PC-3 (cell line): ENCODE measurements around the gene EHD4. TPM values are rescaled to one million over a fixed set of nuclear protein-coding genes. Genes with fewer than 3 reads are reported as not detected.

ENCODE experiments used
- ATAC-seq: fragments of 200-7000 bp; cut with Tn5 transposase; 2 replicates; pipeline ENCODE4 v1.9.1; 2020; ENCODE audit warnings: mild to moderate bottlenecking, moderate library complexity
- BruUV-seq: library from RNA; stranded (reverse); fragments of 400-500 nt; replicated peaks from 2 replicates; lab custom pipeline; 2021; lab: Mats Ljungman, UMichigan
- CTCF ChIA-PET: fragments of 300-600 bp; sonication (Branson Sonifier 250); formaldehyde crosslinking; loops from one replicate; lab custom pipeline; 2022; ENCODE audit warnings: antibody characterized with exemption; lab: Charles Lee
- POLR2A ChIA-PET: fragments of 300-600 bp; sonication (Branson Sonifier 250); formaldehyde crosslinking; loops from one replicate; lab custom pipeline; 2022; ENCODE audit warnings: antibody characterized with exemption; ENCODE audit not compliant: unreplicated experiment; lab: Charles Lee
- DNase-seq: peaks from one replicate; pipeline ENCODE4 v3.0.0-alpha.2; 2015
- H2AFZ ChIP-seq: fragments of 300-600 bp; sonication (generic); 2 replicates; pipeline ENCODE4 v1.6.0; 2016; ENCODE audit warnings: antibody characterized with exemption, low read length
- H3F3A ChIP-seq: fragments of 300-600 bp; sonication (generic); one replicate; pipeline ENCODE4 v1.6.0; 2017; ENCODE audit warnings: antibody characterized with exemption, low read length, control low read depth, mild to moderate bottlenecking; ENCODE audit not compliant: unreplicated experiment
- H3K27ac ChIP-seq: fragments of 300-600 bp; sonication (generic); 2 replicates; pipeline ENCODE4 v1.5.1; 2016; ENCODE audit warnings: mild to moderate bottlenecking, low read length
- H3K27me3 ChIP-seq: fragments of 300-600 bp; sonication (generic); 2 replicates; pipeline ENCODE4 v1.6.1; 2016; ENCODE audit warnings: low read length, mixed read lengths
- H3K36me3 ChIP-seq: fragments of 300-600 bp; sonication (generic); 2 replicates; pipeline ENCODE4 v1.6.1; 2016; ENCODE audit warnings: low read depth, mixed run types, low read length, mixed read lengths
- H3K4me1 ChIP-seq: fragments of 300-600 bp; sonication (generic); 2 replicates; pipeline ENCODE4 v1.5.1; 2016; ENCODE audit warnings: low read length; ENCODE audit not compliant: insufficient read depth
- H3K4me2 ChIP-seq: fragments of 300-600 bp; sonication (generic); 2 replicates; pipeline ENCODE4 v1.6.0; 2016; ENCODE audit warnings: low read length
- H3K4me3 ChIP-seq: fragments of 300-600 bp; sonication (generic); 2 replicates; pipeline ENCODE4 v1.5.1; 2016; ENCODE audit warnings: mild to moderate bottlenecking, low read length, mixed read lengths
- H3K79me2 ChIP-seq: fragments of 300-600 bp; sonication (generic); 2 replicates; pipeline ENCODE4 v1.6.1; 2017; ENCODE audit warnings: low read length, mixed read lengths
- H3K9ac ChIP-seq: fragments of 300-600 bp; sonication (generic); 2 replicates; pipeline ENCODE4 v1.6.0; 2016; ENCODE audit warnings: mild to moderate bottlenecking, low read length
- H3K9me2 ChIP-seq: fragments of 300-600 bp; sonication (generic); replicated peaks from 2 replicates; pipeline ENCODE4 v1.6.1; 2016; ENCODE audit warnings: mixed run types, low read length, mixed read lengths
- H3K9me3 ChIP-seq: fragments of 300-600 bp; sonication (generic); 2 replicates; pipeline ENCODE4 v1.6.1; 2016; ENCODE audit warnings: low read length, mixed read lengths
- H4K20me1 ChIP-seq: fragments of 300-600 bp; sonication (generic); 2 replicates; pipeline ENCODE4 v1.6.1; 2016; ENCODE audit warnings: low read length, mixed read lengths
- EZH2 ChIP-seq: fragments of 300-600 bp; sonication (generic); IDR thresholded peaks from one replicate; pipeline ENCODE4 v1.6.1; 2017; ENCODE audit warnings: antibody characterized with exemption, mild to moderate bottlenecking, low read length; ENCODE audit not compliant: unreplicated experiment
- EZH2phosphoT487 ChIP-seq: fragments of 300-600 bp; sonication (generic); IDR thresholded peaks from 2 replicates; pipeline ENCODE4 v1.6.1; 2018; ENCODE audit warnings: mild to moderate bottlenecking, antibody characterized with exemption, low read length, borderline replicate concordance
- intact Hi-C: fragments of 100-400 bp; cut with micrococcal nuclease; formaldehyde crosslinking; loops from 2 replicates; pipeline ENCODE4 v1.9.0; 2023
- total RNA-seq: library from RNA; depleted of rRNA; stranded (reverse); fragments of >200 nt; gene quantifications from 2 replicates; pipeline ENCODE4 v1.2.3, GENCODE V29; 2014
- TF ChIP-seq, protein P1 (sequence below): fragments of 300-600 bp; sonication (generic); conservative IDR thresholded peaks from 2 replicates; pipeline ENCODE4 v1.5.1; 2017; ENCODE audit warnings: antibody characterized with exemption, low read depth, mild to moderate bottlenecking, low read length

Gene EHD4
- total RNA-seq, 1 experiment from 2014 or later = 57.8 TPM

DNA sequence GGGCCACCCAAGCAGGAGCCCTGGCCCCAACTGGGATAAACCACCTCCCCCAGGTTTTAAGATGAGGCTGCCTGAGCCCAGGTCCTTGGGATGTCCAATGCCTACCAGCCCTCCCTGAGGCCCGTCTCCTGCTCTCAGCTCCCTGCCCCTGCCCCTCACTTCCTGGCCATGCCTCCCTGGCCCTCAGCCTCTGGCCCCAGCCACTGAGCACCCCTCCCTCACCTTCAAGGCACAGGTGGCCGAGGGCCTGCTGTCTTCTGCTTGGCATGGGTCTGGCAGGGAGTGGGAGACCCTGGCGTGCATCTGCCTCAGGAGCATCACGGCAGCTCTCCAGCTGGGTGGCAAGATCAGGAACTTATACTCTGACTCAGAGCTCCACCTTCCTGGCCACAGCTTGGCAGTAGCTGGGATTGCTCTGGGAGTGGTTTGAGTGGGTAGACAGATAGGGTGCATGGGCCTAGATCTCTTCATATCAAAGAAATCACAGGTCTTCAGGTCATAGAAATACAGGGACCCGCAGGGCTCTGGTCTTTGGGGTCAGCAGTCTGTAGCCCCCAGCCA lies 48.4 kb upstream of the EHD4 start, which contains the start of gene PLA2G4E:
PLA2G4E (minus strand) TSS at position 330 of the 561 bp plus-strand sequence; CDS start at position 318, 12 bp downstream.
- Histone ChIP-seq H3K4me1 (no peaks in the 10 kb centered on the region; the same call in 1 of the 2 replicates), H3K27me3 (no peaks in the 10 kb centered on the region), H3K36me3 (no peaks in the 10 kb centered on the region), H3K9me2 (no peaks in the 10 kb centered on the region), H3K9ac (no peak within 1 kb of the TSS), H3K79me2 (no peaks in the 10 kb centered on the region), H3K4me2 (no peak within 1 kb of the TSS), H2AFZ (no peak within 1 kb of the TSS), H4K20me1 (no peaks in the 10 kb centered on the region), H3K9me3 (no peaks in the 10 kb centered on the region), H3K27ac (no peak within 1 kb of the TSS), H3K4me3 (no peak within 1 kb of the TSS), H3F3A (no peaks in the 10 kb centered on the region)
- no TSS peak for BruUV-seq
- TF ChIP-seq EZH2 (no peak), EZH2phosphoT487 (no peak)
- TF ChIP-seq, protein P1, sequence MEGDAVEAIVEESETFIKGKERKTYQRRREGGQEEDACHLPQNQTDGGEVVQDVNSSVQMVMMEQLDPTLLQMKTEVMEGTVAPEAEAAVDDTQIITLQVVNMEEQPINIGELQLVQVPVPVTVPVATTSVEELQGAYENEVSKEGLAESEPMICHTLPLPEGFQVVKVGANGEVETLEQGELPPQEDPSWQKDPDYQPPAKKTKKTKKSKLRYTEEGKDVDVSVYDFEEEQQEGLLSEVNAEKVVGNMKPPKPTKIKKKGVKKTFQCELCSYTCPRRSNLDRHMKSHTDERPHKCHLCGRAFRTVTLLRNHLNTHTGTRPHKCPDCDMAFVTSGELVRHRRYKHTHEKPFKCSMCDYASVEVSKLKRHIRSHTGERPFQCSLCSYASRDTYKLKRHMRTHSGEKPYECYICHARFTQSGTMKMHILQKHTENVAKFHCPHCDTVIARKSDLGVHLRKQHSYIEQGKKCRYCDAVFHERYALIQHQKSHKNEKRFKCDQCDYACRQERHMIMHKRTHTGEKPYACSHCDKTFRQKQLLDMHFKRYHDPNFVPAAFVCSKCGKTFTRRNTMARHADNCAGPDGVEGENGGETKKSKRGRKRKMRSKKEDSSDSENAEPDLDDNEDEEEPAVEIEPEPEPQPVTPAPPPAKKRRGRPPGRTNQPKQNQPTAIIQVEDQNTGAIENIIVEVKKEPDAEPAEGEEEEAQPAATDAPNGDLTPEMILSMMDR = no peak
- POLR2A ChIA-PET = no interaction called here
- peak; percentile 33 for DNase-seq
- CTCF ChIA-PET = no interaction called here
- peak; percentile 60 for ATAC-seq
- intact Hi-C loops = no loop called here

DNA sequence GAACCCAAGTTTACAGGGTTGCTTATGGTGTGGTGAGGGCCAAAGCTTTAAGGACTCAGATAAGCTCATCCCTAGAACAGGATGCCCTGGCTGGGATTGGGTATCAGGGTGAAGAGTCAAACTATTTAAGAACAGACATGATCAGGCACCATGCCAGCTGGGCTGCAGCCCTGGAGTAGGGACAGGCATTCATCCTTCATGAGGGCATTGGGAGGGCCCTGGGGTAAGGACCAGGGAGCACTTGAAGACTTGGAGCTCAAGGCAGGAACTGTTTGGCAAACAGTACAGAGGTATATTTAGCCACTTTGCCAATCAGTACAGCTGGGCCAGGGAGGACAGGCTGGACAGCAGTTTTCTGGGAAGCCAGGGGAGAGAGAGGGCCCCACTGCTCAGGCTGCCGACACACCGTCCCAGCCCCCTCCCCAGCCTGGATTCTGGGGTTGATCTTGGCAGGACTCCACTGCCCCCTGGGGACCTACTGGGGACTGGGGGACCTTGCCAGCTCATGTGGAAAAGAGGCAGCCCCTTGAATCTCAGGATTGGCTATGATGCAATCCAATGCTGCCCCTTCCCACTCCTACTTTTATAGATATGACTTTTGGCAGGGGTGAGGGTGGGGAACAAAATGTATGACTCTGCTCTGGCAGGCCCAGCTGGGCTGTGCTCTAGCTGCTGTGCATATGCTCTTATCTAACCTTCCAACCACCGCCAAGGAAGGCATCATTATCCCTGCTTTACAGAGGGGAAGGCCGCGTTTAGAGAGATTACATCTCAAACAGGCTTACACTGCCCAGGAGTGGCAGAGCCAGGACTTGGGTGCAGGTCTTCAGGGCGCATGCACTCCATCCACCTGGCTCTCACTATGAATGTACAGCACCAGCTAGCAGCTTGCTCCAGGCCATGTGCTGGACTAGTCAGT lies 46.2 kb upstream of the EHD4 start:
- Histone ChIP-seq H2AFZ (no peak overlapping the region), H3K4me1 (no peaks in the 10 kb centered on the region), H4K20me1 (no peaks in the 10 kb centered on the region), H3F3A (no peaks in the 10 kb centered on the region), H3K9me3 (no peaks in the 10 kb centered on the region), H3K9me2 (no peaks in the 10 kb centered on the region), H3K36me3 (no peaks in the 10 kb centered on the region), H3K27me3 (no peaks in the 10 kb centered on the region), H3K4me3 (no peak overlapping the region), H3K79me2 (no peaks in the 10 kb centered on the region), H3K9ac (no peak overlapping the region), H3K27ac (no peak overlapping the region), H3K4me2 (no peak overlapping the region)
- no peak for DNase-seq
- ChIA-PET CTCF (no interaction called here), POLR2A (no interaction called here)
- TF ChIP-seq, protein P1 = no peak
- no peak for TF ChIP-seq EZH2phosphoT487
- no peak for TF ChIP-seq EZH2
- ATAC-seq = no peak
- intact Hi-C loops = no loop called here
- BruUV-seq = no TSS peak

DNA sequence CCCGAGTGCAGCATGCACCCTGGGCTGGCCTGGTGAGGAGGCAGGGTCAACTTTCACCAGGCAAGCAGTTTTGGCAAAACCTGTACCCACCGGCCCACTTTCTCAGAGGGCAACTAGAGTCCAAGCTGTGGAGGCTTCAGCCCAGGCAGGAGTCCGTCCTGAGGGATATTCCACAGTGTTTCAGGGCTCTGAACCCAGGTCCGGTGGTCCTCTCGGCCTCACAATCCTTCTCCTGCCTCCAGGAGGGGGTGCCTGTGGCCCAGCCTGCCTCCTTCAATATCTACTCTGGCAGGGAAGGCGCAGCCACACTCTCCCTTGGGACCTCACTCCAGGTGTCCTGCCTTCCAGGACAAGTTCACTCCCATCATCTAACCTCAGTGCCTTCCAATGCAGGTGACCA lies 44.6 kb upstream of the EHD4 start:
- no peaks in the 10 kb centered on the region for H3K4me1 ChIP-seq
- no peak overlapping the region for H3K4me2 ChIP-seq
- no peak overlapping the region for H3K27ac ChIP-seq
- DNase-seq = no peak
- no peaks in the 10 kb centered on the region for H3K79me2 ChIP-seq
- ChIA-PET CTCF (no interaction called here), POLR2A (no interaction called here)
- no peak for TF ChIP-seq EZH2
- TF ChIP-seq, protein P1 = no peak
- TF ChIP-seq EZH2phosphoT487 = no peak
- no peaks in the 10 kb centered on the region for H3K27me3 ChIP-seq
- intact Hi-C loops = no loop called here
- H3K9ac ChIP-seq = no peak overlapping the region
- H2AFZ ChIP-seq = no peak overlapping the region
- H3K9me3 ChIP-seq = no peaks in the 10 kb centered on the region
- no peaks in the 10 kb centered on the region for H3K9me2 ChIP-seq
- BruUV-seq = no TSS peak
- H3F3A ChIP-seq = no peaks in the 10 kb centered on the region
- no peaks in the 10 kb centered on the region for H4K20me1 ChIP-seq
- no peak for ATAC-seq
- no peaks in the 10 kb centered on the region for H3K36me3 ChIP-seq
- H3K4me3 ChIP-seq = no peak overlapping the region
